ENCODE measurements around the gene AJUBA.

DNA sequence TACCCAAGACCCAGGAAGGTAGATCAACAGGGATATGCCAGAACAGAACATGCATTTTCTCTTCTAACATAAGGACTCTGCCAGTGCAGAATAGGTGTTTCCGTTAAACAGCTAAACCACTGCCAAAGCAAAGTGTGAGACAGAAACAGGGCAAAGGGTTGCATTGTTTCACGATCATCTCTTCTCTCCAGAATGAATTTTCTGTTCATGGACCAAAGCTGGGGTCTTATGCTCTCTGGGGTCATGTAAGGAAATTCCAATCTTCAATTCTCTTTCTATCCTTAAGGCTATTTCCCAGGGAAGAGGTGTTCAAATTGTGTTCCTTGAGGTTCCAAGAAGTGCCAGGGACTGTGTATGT, 41.4 kb upstream of the AJUBA start:
- TF ChIP-seq EGR1 (IDR thresholded peaks at IDR 0.05), result no peak
- TF ChIP-seq, protein P1, sequence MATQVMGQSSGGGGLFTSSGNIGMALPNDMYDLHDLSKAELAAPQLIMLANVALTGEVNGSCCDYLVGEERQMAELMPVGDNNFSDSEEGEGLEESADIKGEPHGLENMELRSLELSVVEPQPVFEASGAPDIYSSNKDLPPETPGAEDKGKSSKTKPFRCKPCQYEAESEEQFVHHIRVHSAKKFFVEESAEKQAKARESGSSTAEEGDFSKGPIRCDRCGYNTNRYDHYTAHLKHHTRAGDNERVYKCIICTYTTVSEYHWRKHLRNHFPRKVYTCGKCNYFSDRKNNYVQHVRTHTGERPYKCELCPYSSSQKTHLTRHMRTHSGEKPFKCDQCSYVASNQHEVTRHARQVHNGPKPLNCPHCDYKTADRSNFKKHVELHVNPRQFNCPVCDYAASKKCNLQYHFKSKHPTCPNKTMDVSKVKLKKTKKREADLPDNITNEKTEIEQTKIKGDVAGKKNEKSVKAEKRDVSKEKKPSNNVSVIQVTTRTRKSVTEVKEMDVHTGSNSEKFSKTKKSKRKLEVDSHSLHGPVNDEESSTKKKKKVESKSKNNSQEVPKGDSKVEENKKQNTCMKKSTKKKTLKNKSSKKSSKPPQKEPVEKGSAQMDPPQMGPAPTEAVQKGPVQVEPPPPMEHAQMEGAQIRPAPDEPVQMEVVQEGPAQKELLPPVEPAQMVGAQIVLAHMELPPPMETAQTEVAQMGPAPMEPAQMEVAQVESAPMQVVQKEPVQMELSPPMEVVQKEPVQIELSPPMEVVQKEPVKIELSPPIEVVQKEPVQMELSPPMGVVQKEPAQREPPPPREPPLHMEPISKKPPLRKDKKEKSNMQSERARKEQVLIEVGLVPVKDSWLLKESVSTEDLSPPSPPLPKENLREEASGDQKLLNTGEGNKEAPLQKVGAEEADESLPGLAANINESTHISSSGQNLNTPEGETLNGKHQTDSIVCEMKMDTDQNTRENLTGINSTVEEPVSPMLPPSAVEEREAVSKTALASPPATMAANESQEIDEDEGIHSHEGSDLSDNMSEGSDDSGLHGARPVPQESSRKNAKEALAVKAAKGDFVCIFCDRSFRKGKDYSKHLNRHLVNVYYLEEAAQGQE (IDR thresholded peaks at IDR 0.05; ENCODE audit: low read depth), result no peak
- no peak for TF ChIP-seq YY1 (IDR thresholded peaks at IDR 0.05; ENCODE audit: low read depth)
- no peak for TF ChIP-seq FOXM1 (IDR thresholded peaks at IDR 0.05; ENCODE audit: borderline replicate concordance, low read depth)
- TF ChIP-seq, protein P2, sequence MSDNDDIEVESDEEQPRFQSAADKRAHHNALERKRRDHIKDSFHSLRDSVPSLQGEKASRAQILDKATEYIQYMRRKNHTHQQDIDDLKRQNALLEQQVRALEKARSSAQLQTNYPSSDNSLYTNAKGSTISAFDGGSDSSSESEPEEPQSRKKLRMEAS (IDR thresholded peaks at IDR 0.05), result no peak
- TF ChIP-seq TAF1 (IDR thresholded peaks at IDR 0.05; ENCODE audit: low read depth), result no peak
- no peak for TF ChIP-seq EP300 (IDR thresholded peaks at IDR 0.05; ENCODE audit: borderline replicate concordance)
- TF ChIP-seq TCF12 (IDR thresholded peaks at IDR 0.05; ENCODE audit: low read depth), result no peak
- no peak for TF ChIP-seq CEBPB (IDR thresholded peaks at IDR 0.05)
